HepG2 (cell line): Measurements from ENCODE around the gene TULP3. TPM values are rescaled to one million over a fixed set of nuclear protein-coding genes. Genes with fewer than 3 reads are reported as not detected.

Experiments used
- MAFK ChIP-seq, 2 experiments: IDR thresholded peaks in 1 of 2; conservative IDR thresholded peaks in 1 of 2; 2 replicates each; pipeline ENCODE4 v1.6.1; 2011; ENCODE audit warnings: improper control_type of control experiment in 2 of 2, low read length in 2 of 2
- MLXIP ChIP-seq: sonication (generic); formaldehyde crosslinking; IDR thresholded peaks from 2 replicates; pipeline ENCODE4 v1.9.0; 2021; ENCODE audit warnings: missing genetic modification reagents, borderline replicate concordance
- MYNN ChIP-seq: sonication (generic); formaldehyde crosslinking; IDR thresholded peaks from 2 replicates; pipeline ENCODE4 v1.4.0; 2020; ENCODE audit warnings: mild to moderate bottlenecking, low read depth, missing genetic modification reagents
- NFRKB ChIP-seq: fragments of 450-650 bp; IDR thresholded peaks from 2 replicates; pipeline ENCODE4 v1.6.1; 2017
- PRPF4 ChIP-seq: fragments of 200-400 bp; formaldehyde crosslinking; IDR thresholded peaks from 2 replicates; pipeline ENCODE4 v1.6.1; 2016; ENCODE audit warnings: low read length, low read depth; ENCODE audit not compliant: poor library complexity, severe bottlenecking
- RAD21 ChIP-seq: fragments of 450-650 bp; formaldehyde crosslinking; IDR thresholded peaks from 2 replicates; pipeline ENCODE4 v1.5.0; 2020; ENCODE audit warnings: mild to moderate bottlenecking
- SATB2 ChIP-seq: sonication (generic); formaldehyde crosslinking; IDR thresholded peaks from 2 replicates; pipeline ENCODE4 v1.5.0; 2020; ENCODE audit warnings: missing genetic modification reagents
- SETDB1 ChIP-seq: sonication (generic); formaldehyde crosslinking; IDR thresholded peaks from 2 replicates; pipeline ENCODE4 v1.5.1; 2020; ENCODE audit warnings: missing genetic modification reagents, mild to moderate bottlenecking, borderline replicate concordance
- SMC3 ChIP-seq: IDR thresholded peaks from 2 replicates; pipeline ENCODE4 v1.6.1; 2011; ENCODE audit warnings: low read length, improper control_type of control experiment
- TEAD3 ChIP-seq: optimal IDR thresholded peaks from 2 replicates; pipeline ENCODE3; 2016; ENCODE audit warnings: borderline replicate concordance
- XRCC5 ChIP-seq: fragments of 200-400 bp; formaldehyde crosslinking; optimal IDR thresholded peaks from 2 replicates; pipeline ENCODE3; 2017; ENCODE audit warnings: mild to moderate bottlenecking, low read length
- polyA plus RNA-seq, 8 experiments: library from polyadenylated mRNA; depleted of rRNA in 3 of 8; stranded (reverse) in 7 of 8; unstranded in 1 of 8; fragments of >200 nt; fragmentation: Illumina TruSeq in 4 of 8; extraction: Trizol in 4 of 8; gene quantifications; 2 replicates each; pipeline versions ENCODE4 v1.2.1 to v1.2.3, GENCODE V29; 2011 to 2016; ENCODE audit warnings: low read depth in 4 of 8, missing spikeins in 1 of 8, mixed read lengths in 1 of 8; ENCODE audit not compliant: insufficient read depth in 1 of 8
- total RNA-seq, 5 experiments: library from RNA; depleted of rRNA; stranded (reverse); fragments of >200 nt; fragmentation: Illumina TruSeq; extraction: Trizol; gene quantifications; 2 replicates each; pipeline ENCODE4 v1.2.3, GENCODE V29; 2016; ENCODE audit warnings: low read depth in 1 of 5
- TF ChIP-seq, protein P1 (sequence below): sonication (generic); formaldehyde crosslinking; IDR thresholded peaks from 2 replicates; pipeline ENCODE4 v1.5.0; 2020; ENCODE audit warnings: missing genetic modification reagents, mild to moderate bottlenecking, borderline replicate concordance
- TF ChIP-seq, protein P2 (sequence below): sonication (generic); formaldehyde crosslinking; IDR thresholded peaks from 2 replicates; pipeline ENCODE4 v1.9.0; 2021; ENCODE audit warnings: mild to moderate bottlenecking, missing genetic modification reagents
- TF ChIP-seq, protein P3 (sequence below): sonication (generic); formaldehyde crosslinking; IDR thresholded peaks from 2 replicates; pipeline ENCODE4 v1.5.0; 2020; ENCODE audit warnings: missing genetic modification reagents

The TULP3 gene
- total and polyA plus RNA-seq, 2 of the 13 experiments (the other 11 are each of a cell fraction or from before 2014, with no cell fraction given): 11.2 to 13.2 TPM

GRCh38 chr12:2853626-2854025 lies 37.1 kb upstream of the TULP3 start (continued):
- TF ChIP-seq MLXIP: no peak
- no peak for TF ChIP-seq NFRKB
- no peak for TF ChIP-seq SETDB1 (CRISPR knock-in tag)
- TF ChIP-seq XRCC5: peak; percentile 81
- no peak for TF ChIP-seq MYNN (CRISPR knock-in tag)
- TF ChIP-seq MAFK (conservative IDR thresholded peaks at IDR 0.05 in 1 of 2, IDR thresholded peaks at IDR 0.05 in 1 of 2; ENCODE audit: low read length in 2 of 2): no peak
- TF ChIP-seq RAD21 (CRISPR knock-in tag): peak; percentile 63; the same call in 1 of the 2 replicates
- no peak for TF ChIP-seq SATB2 (CRISPR knock-in tag)
- TF ChIP-seq TEAD3 (CRISPR knock-in tag): peak; percentile 33
- TF ChIP-seq, protein P1, sequence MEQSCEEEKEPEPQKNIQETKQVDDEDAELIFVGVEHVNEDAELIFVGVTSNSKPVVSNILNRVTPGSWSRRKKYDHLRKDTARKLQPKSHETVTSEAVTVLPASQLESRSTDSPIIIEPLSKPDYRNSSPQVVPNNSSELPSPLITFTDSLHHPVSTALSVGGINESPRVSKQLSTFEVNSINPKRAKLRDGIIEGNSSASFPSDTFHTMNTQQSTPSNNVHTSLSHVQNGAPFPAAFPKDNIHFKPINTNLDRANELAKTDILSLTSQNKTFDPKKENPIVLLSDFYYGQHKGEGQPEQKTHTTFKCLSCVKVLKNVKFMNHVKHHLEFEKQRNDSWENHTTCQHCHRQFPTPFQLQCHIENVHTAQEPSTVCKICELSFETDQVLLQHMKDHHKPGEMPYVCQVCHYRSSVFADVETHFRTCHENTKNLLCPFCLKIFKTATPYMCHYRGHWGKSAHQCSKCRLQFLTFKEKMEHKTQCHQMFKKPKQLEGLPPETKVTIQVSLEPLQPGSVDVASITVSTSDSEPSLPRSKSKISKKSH (CRISPR knock-in tag): no peak
- TF ChIP-seq, protein P2, sequence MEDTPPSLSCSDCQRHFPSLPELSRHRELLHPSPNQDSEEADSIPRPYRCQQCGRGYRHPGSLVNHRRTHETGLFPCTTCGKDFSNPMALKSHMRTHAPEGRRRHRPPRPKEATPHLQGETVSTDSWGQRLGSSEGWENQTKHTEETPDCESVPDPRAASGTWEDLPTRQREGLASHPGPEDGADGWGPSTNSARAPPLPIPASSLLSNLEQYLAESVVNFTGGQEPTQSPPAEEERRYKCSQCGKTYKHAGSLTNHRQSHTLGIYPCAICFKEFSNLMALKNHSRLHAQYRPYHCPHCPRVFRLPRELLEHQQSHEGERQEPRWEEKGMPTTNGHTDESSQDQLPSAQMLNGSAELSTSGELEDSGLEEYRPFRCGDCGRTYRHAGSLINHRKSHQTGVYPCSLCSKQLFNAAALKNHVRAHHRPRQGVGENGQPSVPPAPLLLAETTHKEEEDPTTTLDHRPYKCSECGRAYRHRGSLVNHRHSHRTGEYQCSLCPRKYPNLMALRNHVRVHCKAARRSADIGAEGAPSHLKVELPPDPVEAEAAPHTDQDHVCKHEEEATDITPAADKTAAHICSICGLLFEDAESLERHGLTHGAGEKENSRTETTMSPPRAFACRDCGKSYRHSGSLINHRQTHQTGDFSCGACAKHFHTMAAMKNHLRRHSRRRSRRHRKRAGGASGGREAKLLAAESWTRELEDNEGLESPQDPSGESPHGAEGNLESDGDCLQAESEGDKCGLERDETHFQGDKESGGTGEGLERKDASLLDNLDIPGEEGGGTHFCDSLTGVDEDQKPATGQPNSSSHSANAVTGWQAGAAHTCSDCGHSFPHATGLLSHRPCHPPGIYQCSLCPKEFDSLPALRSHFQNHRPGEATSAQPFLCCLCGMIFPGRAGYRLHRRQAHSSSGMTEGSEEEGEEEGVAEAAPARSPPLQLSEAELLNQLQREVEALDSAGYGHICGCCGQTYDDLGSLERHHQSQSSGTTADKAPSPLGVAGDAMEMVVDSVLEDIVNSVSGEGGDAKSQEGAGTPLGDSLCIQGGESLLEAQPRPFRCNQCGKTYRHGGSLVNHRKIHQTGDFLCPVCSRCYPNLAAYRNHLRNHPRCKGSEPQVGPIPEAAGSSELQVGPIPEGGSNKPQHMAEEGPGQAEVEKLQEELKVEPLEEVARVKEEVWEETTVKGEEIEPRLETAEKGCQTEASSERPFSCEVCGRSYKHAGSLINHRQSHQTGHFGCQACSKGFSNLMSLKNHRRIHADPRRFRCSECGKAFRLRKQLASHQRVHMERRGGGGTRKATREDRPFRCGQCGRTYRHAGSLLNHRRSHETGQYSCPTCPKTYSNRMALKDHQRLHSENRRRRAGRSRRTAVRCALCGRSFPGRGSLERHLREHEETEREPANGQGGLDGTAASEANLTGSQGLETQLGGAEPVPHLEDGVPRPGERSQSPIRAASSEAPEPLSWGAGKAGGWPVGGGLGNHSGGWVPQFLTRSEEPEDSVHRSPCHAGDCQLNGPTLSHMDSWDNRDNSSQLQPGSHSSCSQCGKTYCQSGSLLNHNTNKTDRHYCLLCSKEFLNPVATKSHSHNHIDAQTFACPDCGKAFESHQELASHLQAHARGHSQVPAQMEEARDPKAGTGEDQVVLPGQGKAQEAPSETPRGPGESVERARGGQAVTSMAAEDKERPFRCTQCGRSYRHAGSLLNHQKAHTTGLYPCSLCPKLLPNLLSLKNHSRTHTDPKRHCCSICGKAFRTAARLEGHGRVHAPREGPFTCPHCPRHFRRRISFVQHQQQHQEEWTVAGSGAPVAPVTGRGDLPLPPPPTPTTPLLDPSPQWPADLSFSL (CRISPR knock-in tag): no peak
- TF ChIP-seq, protein P3, sequence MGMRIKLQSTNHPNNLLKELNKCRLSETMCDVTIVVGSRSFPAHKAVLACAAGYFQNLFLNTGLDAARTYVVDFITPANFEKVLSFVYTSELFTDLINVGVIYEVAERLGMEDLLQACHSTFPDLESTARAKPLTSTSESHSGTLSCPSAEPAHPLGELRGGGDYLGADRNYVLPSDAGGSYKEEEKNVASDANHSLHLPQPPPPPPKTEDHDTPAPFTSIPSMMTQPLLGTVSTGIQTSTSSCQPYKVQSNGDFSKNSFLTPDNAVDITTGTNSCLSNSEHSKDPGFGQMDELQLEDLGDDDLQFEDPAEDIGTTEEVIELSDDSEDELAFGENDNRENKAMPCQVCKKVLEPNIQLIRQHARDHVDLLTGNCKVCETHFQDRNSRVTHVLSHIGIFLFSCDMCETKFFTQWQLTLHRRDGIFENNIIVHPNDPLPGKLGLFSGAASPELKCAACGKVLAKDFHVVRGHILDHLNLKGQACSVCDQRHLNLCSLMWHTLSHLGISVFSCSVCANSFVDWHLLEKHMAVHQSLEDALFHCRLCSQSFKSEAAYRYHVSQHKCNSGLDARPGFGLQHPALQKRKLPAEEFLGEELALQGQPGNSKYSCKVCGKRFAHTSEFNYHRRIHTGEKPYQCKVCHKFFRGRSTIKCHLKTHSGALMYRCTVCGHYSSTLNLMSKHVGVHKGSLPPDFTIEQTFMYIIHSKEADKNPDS (CRISPR knock-in tag): no peak
- no peak for TF ChIP-seq PRPF4
- peak; percentile 31; the same call in 1 of the 2 replicates for TF ChIP-seq SMC3
